ENCODE measurements around the gene PEX6.

The PEX6 gene

DNA sequence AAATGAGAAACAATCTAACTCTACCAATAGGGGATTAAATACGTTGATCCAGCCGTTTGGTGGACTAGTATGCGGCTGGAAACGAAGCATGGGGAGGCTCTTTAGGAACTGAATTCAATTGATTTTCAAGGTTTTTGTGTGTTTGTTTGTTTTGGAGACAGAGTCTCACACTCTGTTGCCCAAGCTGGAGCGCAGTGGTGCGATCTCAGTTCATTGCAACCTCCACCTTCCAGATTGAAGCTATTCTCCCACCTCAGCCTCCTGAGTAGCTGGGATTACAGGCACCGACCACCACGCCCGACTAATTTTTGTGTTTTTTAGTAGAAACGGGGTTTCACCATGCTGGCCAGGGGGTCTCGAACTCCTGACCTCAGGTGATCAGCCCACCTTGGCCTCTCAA lies 42.6 kb downstream of the PEX6 start:
- TF ChIP-seq, protein P1, sequence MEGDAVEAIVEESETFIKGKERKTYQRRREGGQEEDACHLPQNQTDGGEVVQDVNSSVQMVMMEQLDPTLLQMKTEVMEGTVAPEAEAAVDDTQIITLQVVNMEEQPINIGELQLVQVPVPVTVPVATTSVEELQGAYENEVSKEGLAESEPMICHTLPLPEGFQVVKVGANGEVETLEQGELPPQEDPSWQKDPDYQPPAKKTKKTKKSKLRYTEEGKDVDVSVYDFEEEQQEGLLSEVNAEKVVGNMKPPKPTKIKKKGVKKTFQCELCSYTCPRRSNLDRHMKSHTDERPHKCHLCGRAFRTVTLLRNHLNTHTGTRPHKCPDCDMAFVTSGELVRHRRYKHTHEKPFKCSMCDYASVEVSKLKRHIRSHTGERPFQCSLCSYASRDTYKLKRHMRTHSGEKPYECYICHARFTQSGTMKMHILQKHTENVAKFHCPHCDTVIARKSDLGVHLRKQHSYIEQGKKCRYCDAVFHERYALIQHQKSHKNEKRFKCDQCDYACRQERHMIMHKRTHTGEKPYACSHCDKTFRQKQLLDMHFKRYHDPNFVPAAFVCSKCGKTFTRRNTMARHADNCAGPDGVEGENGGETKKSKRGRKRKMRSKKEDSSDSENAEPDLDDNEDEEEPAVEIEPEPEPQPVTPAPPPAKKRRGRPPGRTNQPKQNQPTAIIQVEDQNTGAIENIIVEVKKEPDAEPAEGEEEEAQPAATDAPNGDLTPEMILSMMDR (IDR thresholded peaks at IDR 0.05; ENCODE audit: control insufficient read depth, extremely low read depth, insufficient read depth): no peak
- DNase-seq (ENCODE audit: low read depth): no peak
- H3K4me3 ChIP-seq (ENCODE audit: low read depth, low read length): no peak overlapping the region

DNA sequence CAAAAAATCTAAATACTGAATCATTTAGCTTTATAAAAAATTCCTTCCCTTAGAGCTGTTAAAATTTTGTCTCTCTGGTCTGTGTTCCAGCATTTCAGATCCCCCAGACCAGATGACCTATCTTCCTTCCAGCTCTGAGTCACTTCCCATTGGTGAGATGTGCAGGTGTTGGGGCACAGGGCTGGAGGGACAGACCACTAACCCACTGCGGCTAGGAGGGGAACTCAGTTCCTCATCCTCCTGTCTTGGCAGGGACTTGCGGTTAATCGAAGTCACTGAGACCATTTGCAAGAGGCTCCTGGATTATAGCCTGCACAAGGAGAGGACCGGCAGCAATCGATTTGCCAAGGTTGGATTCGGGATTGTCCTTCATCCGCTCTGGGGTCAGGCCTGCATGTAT lies 43.7 kb downstream of the PEX6 start:
- TF ChIP-seq, protein P1 (IDR thresholded peaks at IDR 0.05; ENCODE audit: control insufficient read depth, extremely low read depth, insufficient read depth): no peak
- no peak overlapping the region for H3K4me3 ChIP-seq (ENCODE audit: low read depth, low read length)
- no peak for DNase-seq (ENCODE audit: low read depth)

DNA sequence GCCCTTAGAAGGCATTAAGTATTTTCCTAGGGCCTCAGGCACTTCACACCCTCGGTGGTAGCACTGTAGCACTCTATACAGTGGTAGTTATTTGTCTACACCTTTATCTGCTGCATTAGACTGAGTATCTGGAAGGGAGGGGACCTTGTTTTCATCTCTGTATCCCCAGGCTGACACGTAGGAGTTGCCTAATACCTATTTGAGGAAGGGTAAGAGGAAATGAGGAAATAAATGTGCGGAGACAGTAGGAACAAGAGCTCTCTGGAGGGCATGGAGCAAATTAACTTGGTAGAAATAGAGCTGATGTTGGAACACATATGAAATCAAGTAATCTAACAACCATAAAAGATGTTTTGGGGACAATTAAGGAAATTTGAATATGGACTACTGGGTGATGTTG lies 45.8 kb downstream of the PEX6 start:
- no peak for DNase-seq (ENCODE audit: low read depth)
- H3K4me3 ChIP-seq (ENCODE audit: low read depth, low read length): no peak overlapping the region
- TF ChIP-seq, protein P1 (IDR thresholded peaks at IDR 0.05; ENCODE audit: control insufficient read depth, extremely low read depth, insufficient read depth): no peak

DNA sequence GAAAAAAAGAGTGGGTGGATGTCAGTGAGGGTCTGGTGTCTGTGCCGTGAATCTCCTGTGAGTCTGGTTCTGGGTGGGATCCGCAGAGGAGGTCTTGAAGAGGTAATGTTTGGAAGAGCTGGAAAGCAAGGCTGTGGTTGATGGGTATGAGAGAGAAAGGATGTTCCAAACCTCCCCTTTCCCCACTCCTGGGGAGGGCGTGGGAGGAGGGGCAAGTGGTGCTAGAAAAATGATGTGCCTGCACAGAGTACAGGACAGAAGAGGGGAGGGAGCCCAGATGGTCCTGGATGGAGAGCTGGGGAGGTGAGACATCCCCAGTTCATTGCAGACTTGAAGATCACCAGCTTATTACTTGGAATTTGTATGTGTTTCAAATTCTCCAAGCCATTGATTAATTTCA lies 46.6 kb downstream of the PEX6 start:
- H3K4me3 ChIP-seq (ENCODE audit: low read depth, low read length): no peak overlapping the region
- TF ChIP-seq, protein P1 (IDR thresholded peaks at IDR 0.05; ENCODE audit: control insufficient read depth, extremely low read depth, insufficient read depth): no peak
- DNase-seq (ENCODE audit: low read depth): no peak

DNA sequence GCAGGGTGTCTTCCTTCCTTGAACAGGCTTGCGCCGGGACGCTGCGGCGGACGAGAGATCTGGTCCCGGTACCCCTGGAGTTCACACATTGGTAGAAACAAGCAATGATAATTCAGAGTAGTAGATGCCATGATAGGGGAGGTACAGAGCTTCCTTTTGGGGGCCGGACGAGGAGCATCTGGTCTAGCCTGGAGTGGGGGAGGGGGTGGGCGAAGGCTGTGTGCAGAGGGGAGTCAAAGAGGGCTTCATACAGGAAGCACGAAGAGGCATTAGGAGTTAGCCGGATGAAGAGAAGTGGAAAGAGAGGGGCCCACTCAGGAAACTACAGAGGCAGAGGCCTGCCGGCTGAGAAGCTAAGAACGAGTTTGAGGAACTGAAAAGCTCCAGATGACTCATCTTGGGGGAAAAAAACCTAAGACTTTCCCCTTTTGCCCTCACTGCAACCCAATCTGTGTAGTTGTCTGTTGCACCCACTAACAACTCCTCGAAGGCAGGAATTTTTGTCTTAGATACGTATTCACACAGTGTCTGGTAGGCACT lies 49.1 kb downstream of the PEX6 start:
- TF ChIP-seq, protein P1 (IDR thresholded peaks at IDR 0.05; ENCODE audit: control insufficient read depth, extremely low read depth, insufficient read depth): no peak
- DNase-seq (ENCODE audit: low read depth): no peak
- H3K4me3 ChIP-seq (ENCODE audit: low read depth, low read length): peak overlapping the region; percentile 81

DNA sequence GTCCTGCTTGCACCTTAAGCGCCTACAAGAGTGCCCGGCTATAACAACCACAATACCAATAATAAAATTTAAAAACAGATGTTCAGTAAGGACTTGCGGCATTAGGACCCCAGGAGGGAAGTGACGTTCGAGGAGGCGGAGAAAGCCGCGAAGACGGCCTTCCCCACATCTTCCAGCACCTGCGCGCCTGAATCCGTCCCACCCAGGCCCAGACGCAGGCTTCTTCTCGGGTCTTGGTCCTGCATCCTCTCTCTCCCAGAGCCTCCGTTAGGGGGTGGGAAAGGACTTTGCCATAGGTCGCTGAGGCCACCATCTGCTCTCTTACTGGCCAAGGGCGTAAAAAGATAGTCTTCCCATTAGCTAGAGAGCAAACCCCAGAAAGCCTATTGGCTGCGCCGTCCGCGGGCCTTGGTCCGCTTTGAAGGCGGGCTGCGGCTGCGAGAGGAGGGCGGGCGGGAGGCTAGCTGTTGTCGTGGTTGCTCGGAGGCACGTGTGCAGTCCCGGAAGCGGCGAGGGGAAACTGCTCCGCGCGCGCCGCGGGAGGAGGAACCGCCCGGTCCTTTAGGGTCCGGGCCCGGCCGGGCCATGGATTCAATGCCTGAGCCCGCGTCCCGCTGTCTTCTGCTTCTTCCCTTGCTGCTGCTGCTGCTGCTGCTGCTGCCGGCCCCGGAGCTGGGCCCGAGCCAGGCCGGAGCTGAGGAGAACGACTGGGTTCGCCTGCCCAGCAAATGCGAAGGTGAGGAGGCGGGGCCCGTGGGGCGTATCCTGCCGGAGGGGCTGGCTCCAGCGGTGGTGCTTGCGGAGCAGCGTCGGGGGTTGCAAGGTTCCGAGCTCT lies 49.8 kb downstream of the PEX6 start, which contains the start of gene CNPY3:
Gene CNPY3 (plus strand): TSS at position 495 of the 835 bp plus-strand sequence. CDS start 91 bp downstream, at position 586.
- TF ChIP-seq, protein P1 (IDR thresholded peaks at IDR 0.05; ENCODE audit: control insufficient read depth, extremely low read depth, insufficient read depth): no peak

More for the DNA sequence above, 49.8 kb downstream of the PEX6 start, which contains the start of gene CNPY3:
- DNase-seq (ENCODE audit: low read depth): peak; percentile 96
- H3K4me3 ChIP-seq (ENCODE audit: low read depth, low read length): peak within 1 kb of the TSS; percentile 81
